ENCODE results near the gene NUP210.

NUP210 gene

DNA sequence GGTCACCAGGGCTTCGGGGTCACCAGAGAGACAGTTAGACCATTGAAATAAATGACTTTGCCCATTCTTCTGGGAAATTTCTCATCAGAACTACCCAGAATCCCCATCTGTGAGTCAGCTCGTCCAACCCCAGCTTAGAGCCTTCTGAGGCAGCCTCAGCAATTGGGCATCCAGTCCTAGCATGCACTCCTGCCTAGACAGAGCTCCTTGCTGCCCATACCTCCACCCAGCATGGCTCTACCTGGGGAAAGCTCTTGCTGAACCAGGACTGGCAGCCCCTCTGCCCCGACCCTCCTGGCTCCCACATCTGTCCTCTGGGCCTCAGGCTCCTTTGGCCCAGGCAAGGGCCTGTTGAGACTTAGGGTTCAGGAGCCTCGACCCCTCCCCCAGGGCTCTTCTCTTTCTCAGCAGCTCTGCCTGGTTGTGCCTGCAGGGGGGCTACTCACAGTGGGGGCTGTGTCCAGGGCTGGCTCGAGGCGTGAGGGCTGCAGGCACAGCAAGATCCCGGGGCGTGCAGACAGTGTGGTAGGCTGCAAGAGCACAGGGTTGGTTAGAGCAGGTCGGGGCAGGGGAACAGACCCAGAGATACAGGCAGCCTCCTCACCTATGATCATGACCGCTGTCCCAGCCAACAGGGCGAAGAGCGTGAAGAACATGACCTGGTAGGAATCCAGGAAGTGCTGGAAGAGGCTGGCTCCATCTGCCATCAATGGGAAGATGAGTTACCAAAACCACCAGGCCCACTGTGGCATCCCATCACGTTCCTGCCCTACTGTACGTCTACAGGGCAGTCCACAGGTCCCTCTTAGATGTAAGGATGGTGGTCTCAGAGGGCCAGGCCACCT lies 101.3 kb downstream of the NUP210 start:
- DNase-seq, result no peak

DNA sequence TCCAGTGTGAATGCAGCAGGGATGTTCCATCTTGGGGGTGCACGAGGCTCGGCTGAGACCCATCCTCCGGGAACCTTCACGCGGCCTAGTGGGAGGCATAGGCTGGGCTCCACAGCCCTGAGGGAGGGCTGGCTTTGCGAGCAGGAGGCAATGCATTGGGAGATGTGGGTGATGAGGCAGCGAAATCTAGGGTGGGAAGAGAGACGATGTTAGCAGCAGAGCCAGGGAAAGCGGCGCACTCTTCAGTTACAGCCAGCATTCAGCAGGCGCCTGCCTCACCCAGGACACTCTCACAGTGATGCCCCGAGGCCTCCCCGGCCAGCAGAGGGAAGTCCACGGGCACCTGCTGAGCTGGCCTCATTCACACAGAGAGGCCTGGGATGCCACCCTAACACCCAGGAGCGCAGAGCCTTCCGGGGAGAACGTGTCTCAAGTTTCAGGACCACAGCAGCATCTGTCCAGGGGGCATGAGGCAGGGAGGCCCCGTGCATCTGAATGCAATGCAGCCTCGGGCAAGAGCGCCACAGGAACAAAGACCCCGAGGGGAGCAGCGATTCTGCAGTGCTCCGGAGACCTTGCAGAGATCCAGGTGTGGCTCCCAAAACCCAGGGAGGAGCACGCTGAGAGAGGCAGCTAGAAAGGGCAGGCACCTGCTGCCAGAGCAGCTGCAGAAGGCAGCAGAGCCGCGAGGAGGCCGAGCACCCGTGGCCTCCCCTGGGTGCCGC lies 102.4 kb downstream of the NUP210 start:
- no peak for DNase-seq

DNA sequence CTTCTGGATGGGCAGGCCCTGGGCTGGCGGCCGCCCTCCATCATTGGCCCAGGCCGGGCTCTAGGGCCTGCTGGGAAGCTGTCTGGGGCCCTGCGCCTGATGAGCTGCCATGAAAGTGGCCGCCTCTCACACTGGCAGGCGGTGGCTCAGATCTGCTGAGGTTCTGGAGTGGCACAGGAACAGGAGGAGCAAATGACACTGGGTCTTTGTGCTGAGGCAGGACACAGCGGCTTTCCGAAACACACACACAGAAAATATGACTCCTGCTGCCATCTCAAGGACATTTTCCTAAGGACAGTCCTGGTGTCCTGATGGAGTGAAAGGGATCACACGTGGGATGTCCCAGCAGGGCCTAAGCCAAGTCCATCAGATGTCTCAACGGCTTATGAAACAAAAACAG lies 103.5 kb downstream of the NUP210 start:
- DNase-seq, result no peak

DNA sequence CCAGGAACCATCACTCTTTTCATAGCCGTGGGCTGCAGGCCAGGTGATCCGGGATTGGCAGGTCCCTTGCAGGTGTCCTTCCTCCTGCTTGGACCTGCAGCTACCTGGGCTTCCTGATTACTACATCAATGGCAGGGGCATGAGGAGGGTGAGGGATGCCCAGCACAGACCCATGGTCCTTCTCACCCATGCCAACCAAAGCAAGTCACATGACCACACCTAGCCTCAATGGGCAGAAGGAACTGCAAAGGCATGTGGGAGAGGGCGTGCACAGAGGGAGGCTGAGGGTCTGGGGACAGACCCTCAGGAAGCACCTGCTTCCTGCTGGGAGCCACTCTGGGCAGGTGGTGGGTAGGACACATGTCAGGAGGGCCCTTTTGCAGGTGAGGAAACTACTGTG lies 105.2 kb downstream of the NUP210 start:
- DNase-seq, result no peak

DNA sequence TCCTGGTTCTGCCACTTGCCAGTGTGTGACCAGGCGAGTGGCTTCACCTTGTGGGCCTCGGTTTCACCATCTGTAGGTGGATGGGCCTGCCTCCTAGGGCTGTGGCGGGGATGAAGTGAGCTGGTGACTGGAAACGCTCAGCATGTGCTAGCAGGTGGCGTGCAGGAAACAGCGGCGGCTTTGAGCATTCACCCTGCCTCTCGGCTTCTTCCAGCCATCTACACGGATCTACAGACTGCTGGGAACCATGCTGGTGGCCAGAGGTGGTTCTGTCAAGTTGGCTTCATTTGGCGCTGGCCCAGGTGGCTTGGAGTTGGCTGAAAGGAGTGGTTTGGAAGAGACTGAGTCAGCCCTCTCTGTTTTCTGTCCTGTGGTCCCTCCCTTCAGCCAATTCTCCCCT lies 106.3 kb downstream of the NUP210 start:
- no peak for DNase-seq

DNA sequence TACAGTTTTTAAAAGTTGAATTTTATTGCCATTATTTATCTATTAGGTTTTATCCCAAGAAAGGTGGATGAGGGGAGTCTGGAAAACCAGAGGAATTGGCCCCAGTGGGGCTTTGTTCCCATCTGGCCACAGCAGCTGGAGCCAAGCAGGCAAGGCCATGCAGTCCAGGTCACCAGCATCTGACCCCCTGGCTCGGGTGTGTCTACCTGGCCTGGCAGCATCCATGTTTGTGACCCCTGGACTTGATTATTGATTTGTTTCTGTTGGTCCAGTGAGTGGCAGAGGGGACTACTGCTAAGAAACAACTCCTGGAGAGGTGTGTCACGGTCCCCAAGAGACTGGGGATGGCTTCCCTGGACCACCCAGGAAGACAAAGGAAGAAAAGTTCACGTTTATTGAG lies 111.1 kb downstream of the NUP210 start:
- no peak for DNase-seq

DNA sequence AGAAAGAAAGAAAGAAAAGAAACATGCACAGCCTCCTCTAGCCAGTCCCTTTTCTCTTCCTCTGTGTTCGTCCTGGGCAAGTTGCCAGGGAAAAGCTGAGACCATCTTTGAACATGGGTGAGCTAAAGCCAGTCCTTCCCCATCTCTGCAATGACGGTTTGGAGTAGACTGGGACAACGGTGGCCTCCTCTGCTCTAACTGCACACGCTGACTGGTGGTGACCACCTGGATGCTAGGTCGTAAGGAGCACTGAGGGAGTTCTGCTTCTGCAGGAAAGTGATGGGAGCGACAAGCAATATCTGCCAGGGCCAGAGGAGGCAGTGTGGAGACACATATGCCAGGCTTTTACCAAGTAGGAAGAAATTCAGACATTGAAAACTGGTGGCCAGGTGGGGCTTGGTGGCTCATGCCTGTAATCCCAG lies 111.7 kb downstream of the NUP210 start:
- DNase-seq, result peak in 1 of 2 donors; percentile 67

DNA sequence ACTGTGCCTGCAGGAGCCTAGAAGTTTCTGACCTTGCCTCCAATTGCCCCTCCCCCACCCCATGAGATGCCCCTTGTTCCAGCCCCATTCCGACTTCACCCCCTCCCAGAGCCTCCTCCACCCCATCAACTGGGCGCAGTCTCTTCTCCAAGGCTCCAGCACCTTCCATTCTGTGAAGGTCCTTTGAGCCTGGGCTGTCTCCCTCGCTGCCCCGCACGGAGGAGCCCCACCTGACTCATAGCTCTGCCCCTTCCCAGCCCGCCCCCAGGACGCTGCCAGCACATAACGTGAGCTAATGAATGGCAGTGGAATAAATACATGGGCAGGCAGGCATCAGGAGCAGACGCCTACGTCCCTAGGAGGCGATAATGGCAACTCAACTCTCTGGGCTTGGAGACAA lies 113.1 kb downstream of the NUP210 start:
- no peak for DNase-seq

DNA sequence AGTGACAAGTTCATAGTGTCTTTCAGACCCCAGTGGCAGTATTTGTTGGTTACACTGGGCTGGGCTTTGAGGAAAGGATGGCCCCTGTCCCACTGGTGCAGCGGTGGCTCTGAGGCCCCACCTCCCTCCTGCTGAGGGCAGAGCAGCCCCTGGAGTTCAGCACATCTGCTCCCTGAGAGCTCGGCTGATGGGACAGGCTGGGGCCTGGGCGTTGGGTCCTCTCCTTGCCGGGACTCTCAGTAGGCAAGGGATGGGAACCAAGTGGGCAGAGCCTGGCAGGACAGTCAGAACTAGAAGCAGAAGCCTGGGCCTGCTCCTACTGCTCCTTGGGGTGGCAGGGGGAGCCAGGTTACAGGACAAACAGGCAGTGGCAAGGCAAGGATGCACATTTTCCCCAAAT lies 114.5 kb downstream of the NUP210 start:
- DNase-seq, result no peak

DNA sequence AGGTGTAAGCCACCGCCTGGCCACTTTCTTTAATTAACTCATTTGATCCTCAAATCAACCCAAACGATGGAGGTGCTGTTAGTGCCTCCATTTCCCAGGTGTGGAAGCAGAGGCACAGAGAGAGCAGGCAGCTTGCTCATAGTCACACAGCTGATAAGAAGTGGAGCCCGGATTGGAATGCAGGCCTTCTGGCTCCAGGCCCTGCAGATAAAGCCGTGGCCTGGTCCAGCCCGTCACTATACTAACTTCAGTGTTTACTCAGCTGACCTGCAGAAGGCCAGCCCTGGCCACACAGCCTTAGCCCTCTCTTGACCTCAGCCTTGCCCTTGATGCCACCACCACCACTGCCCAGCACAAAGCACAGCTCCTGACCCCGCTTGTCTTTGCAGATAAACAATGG lies 116.7 kb downstream of the NUP210 start:
- no peak for DNase-seq

DNA sequence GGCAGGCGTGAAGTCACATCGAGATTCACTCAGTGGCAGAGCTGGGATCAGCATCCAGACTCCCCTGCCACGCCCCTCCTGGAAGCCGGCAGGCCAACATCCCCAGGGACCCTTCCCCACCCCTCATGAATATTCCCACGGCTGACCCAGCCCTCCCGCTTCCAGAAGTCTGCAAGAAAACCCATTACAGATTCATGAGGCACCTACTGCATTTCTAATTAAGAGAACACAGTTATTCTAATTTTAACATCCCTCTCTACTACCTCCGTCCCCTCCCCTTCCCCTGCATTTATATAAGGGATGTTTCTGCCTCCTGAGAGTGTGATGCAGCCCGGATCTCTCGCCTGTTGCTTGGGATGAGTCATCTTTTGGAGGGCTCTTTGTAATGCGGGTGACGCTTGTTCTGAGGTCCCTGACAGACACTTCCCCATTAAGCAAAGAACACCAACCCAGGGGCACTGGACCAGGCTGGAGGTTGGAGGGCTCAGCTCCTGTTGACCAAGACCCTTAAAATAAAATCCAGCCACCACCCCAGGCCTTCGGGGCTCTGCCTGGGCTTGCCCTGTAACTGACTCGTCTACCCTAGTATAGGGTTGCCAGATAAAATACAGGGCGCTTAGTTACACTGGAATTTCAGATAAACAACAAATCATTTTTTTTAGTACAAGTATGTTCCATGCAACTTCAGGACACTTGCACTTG lies 118.7 kb downstream of the NUP210 start:
- peak; percentile 11 to 94 for DNase-seq

DNA sequence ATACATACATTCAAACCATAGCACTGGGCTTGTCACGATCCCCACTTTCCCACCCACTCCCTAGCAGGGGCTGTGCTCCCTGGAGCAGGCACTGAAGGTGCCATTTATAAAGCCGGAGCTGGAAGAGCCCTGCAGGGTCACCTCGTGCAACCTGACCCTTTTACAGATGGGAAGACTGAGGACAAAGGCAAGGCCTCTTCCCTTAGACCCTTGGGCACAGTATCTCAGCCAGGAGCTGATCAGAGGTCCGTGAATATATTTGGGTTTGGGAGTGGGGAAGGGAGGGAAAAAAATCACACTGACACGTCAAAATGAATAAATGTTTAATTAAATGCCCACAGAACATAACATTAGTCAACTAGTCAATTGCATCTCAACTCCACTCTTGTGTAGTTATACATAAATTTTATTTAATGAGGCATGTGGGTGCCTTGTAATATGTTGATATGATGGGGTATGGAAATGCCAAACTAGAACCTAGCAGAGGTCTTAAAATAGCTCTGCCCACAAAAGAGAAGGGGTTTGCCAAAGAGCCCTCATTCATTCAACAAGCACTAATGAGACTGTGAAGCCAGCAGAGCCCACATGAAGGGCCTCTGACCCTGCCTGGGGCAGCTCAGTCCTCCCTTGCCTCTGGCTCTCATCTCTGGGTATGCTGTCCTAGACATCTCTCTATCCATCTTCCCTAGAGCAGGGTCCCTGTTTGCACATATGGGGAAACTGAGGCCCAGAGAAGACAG lies 119.4 kb downstream of the NUP210 start:
- DNase-seq, result no peak

DNA sequence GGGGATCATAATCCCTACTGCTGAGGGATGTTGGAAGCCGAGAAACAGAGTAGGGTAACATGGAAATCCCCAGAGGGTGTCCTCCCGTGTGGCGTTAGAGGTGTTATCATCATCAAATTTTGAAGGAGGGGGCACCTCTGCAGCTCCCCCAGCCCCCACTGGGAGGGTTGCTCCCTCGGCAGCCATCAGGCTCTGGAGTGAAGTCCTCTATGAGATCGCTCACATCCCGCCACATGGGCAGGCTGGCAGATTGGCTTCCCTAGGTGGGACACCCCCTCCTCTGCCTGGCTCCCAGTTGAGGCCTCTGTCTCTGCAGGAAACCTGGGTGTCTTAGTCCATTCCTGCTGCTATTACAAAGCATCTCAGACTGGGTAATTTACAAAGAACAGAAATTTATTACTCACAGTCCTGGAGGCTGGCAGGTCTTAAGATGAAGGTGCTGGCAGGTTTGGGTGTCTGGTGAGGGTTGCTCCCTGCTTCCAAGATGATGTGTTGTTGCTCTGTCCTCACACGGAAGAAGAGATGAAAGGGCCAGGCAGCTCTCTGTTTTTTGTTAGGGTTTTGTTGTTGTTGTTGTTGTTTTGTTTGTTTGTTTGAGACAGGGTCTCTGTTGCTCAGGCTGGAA lies 120.5 kb downstream of the NUP210 start:
- DNase-seq, result no peak

DNA sequence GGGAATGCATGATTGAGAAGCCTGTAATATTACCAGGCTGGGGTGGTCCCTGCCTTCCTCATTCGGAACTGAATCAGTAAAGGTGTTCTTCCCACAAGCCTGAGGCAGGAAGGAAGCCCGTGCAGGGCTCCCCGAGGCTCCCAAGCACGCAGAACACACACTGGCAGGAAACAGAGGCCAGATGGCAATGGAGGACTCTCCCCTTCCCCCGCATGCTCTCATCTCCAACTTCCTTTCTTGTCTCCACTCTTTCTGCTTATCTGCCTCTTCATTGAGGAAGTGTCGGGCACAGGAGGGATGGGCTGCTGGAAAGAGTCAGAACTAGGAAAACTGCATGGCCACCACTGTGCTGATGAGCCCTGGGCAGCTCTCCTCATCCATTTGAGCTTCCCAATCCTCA lies 123.5 kb downstream of the NUP210 start:
- peak in 1 of 2 donors; percentile 97 for DNase-seq

DNA sequence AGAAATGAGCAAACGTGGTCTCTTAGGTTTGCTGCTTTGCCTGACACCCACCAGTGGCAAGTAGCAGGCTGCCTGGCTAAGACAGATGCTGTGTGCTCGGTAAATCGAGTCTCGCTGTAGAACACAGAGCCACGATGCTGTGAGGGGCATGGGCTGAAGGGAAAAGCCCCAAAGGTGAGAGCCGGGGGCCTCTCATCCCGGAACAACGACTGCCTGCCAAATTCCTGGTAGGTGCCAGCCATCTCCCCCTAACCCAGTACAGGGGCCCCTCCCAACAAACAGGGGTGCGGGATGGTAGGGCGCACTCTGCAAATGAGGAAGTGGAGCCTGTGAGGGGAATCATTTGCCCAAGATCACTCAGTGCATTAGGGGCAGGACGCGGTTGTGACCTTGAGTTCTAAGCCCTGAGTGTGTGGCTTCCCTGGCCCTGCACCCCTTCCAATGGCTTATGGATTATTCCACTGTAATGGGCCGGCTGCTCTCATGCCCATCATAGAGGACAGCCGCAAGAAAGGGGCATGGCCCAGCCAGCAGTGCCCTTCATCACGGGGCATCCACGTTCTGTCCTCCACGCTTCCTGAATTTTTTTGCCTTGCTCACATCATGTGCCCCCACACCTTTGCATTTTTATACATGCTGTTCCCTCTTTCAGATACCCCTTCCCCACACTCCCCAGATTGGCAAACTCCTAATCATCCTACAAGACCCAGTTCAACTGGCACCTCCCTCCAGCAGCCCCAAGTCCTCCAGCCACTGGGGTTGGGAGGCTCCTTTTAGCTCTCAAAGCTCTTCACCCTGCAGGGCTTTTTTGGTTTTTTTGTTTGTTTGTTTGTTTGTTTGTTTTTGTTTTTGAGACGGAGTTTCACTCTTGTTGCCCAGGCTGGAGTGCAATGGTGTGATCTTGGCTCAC lies 125.4 kb downstream of the NUP210 start:
- DNase-seq, result peak in 1 of 2 donors; percentile 67

DNA sequence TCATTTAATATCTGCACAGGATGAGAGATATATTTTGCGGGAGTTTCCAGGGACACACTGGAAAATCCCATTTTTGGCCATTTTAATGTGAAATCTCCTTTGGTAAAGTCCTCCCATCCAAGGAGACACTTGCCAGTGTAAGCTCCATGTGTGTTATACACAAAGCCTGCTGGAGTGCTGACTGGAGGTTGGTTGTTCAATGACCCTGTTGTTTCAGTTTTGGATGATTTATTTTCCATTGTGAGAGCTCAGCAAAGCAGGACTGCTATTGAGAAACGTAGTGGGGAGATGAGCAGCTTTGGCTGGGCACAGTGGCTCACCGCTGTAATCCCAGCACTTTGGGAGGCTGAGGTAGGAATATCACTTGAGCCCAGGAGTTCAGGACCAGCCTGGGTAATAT lies 127.7 kb downstream of the NUP210 start:
- DNase-seq, result no peak

DNA sequence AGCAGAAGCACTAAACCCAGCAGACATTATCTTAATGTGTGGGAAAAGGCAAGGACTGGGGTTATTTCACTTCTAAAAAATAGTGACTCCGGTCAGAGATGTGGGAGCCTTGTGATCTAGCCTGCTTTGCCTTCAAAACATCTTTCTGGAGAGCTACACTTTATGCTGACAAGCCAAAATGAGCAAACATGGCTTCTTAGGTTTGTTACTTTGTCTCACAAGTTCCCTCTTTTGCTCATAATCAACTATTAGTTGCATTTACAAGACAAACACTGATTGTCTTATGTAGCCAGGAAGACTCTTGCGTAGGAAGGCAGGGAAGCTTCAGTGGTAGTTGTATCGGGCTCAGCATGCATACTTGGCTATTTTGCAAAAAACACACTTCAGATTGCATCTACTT lies 129.2 kb downstream of the NUP210 start:
- DNase-seq, result no peak

DNA sequence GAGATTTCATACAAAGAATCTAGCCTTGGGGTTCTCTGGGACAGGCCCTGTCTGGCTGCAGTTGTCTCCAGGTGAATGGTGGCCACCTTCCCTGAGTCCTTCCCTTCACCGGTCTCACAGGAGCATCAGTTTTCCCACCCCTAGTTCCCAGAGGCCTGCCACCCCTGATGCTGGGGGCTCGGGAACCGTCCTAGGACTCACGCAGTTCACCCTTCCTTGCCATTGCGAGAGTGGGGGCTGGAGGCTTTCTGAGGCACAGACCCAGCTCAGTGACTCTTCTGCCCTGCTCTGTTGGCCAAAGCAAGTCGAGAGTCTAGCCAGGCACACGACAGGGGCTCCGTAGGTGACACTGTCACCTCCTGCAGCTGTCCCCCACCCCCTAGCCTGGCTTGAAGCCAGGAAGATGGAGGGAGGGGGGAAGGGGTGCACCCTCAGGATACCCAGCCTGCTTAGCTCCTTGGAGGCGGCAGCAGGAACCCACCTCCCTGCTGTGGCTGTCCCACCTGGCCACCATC lies 130.3 kb downstream of the NUP210 start:
- no peak for DNase-seq

DNA sequence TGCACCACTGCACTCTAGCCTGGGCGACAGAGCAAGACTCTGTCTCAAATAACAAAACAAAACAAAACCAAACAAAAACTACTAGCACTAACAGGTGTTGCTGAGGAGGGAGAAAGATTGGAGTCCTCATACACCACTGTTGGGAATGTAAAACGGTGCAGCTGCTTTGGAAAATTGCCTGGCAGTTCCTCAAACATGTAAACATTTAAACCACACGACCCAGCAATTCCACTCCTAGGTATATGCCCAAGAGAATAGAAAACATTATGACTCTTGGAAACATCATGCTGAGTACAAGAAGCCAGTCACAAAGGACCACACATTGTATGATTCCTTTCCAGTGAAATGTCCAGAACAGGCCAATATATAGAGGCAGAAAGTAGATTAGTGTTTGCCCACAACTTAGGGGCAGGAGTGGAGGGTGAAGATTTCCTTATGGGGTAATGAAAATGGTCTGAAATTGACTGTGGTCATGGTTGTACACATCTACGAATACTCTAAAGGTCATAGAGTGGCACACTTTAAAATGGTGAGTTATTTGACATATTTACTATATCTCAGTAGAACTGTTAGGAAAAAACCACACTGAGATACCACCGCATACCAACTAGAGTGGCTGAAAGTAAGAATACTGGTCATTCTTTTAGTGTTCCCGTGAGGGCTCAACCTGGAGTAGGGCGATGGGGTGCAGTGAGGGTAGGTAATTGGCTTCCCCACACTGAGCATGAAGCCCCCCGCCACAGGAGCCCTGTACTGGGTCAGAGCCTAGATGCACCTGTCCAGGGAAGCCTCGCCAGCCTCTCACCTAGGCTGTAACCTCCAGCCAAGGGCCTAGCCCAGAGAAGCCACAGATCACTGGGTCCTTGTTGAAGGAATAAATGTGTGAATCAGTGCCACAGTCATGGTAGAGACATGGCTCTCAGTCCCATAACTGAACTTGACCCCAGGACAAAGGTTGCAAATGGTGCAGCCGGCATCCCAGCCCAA lies 131.1 kb downstream of the NUP210 start:
- DNase-seq, result no peak

DNA sequence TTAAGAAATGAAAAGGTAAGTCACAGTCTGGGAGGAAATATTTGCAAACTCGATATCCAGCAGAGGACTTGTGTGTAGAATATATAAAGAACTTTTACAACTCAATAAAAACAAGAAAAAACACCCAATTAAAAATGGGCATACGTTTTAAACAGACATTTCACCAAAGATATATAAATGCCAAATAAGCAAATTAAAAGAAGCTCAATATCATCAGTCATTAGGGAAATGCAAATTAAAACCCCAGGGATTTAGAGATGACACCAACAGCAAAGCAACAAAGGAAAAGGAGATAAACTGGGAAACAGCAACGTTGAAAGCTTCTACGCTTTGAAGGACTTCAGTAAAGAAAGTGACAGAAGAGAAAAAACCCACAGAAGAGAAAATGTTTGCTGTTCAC lies 132.3 kb downstream of the NUP210 start:
- no peak for DNase-seq
